GM21619 (cell line): ENCODE measurements around the gene TMSB15C.
A peak's percentile ranks its signal among the peaks of the same experiment; 100 is the strongest.
"Not testable (repeated sequence)": the region's sequence is repeated elsewhere in the genome, so short reads cannot be mapped to it uniquely, and the experiment has no call there.

Experiments used
- ATAC-seq: cut with Tn5 transposase; IDR thresholded peaks from one replicate; pipeline ENCODE4 v1.9.1; 2021; ENCODE audit not compliant: unreplicated experiment

Gene TMSB15C

DNA sequence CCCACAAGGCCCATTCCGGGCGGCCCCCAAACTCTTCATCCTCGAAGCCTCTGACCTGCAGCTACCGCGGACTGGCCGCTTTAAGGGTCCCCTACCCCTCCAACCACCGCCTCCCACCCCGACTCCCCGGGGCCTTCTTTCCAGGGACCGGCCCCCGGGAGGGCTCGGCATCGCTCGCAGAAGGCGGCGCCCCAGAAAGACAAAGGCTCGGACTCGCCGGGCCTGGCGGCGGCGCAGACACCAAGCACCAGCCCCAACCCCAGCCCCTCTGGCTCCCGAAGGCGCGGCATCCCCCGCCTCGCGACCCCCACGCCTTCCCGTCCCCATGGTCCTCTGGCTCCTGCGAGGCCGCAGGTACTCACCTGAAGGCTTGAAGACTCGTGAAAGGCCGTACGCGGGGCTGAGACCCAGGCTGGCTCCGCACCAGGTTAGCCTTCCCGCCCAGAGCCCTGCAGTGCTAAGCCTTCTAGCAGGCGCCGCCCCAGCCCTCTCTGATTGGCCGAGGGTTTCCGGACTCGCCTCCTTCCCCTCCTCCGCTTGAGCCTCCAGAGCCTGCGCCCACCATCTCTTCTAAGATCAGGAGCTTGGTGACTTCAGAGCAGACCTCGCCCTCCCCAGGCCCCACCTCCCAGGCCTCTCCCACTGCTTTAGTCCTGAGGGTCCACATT is at the start of gene TMSB15C:
TMSB15C (minus strand) TSS at position 459 of the 668 bp plus-strand sequence.
- peak; percentile 99 for ATAC-seq

DNA sequence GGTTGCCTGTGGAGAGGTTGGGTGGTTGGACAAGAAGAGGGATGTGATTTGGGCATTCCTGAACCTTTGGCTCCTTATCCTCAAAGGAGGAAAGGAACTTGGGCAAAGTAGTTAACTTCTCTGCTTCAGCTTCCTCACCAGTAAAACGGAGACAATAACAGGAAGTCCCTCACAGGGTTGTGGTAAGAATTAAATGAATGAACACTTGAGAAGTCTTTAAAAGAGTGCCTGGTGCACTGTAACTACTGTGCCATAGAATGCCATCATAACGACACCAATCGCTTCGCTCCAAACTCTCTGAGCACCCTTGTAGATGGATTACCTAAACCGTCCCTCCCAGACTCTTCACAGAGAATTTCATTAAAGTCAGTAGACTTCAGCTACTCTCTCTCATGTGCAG is 46.8 kb upstream of the TMSB15C start:
- no peak for ATAC-seq

DNA sequence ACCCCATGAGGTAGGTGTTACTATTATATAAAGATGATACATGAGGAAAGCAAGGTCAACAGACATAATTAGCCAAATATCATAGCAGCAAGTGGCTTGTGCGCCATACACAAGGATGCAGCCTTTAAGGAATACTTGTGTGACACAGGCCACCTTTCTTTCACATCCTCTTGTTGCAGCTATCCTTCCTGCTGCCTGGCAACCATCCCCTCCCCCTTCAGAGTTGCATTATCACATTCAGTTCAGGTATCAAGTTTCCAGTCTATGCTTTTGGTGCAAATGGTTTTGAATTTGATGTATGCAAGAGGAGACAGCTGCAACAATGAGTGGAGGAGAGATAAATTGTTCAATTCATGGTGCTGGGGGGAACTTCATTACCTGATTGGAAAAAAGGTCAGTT is 42.7 kb upstream of the TMSB15C start:
- ATAC-seq: no peak

DNA sequence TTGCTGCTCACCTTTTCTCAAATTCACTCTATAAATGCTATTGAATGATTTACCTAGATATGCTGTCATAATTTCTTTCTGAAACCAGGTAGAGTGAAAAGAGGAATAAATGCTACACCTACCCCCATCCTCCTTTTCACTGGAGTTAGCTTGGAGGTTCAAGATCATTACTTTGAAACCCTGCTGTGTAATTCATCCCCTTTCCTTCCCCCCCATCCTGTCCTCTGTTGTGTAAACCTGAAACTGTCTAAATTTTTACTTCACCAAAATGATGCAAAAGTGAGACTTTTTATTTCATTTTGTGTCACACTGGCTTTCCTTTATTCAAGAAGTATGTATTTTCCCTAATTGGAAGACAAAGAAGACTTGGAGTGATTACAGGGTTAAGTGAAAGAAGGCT is 41.7 kb upstream of the TMSB15C start:
- ATAC-seq: no peak

DNA sequence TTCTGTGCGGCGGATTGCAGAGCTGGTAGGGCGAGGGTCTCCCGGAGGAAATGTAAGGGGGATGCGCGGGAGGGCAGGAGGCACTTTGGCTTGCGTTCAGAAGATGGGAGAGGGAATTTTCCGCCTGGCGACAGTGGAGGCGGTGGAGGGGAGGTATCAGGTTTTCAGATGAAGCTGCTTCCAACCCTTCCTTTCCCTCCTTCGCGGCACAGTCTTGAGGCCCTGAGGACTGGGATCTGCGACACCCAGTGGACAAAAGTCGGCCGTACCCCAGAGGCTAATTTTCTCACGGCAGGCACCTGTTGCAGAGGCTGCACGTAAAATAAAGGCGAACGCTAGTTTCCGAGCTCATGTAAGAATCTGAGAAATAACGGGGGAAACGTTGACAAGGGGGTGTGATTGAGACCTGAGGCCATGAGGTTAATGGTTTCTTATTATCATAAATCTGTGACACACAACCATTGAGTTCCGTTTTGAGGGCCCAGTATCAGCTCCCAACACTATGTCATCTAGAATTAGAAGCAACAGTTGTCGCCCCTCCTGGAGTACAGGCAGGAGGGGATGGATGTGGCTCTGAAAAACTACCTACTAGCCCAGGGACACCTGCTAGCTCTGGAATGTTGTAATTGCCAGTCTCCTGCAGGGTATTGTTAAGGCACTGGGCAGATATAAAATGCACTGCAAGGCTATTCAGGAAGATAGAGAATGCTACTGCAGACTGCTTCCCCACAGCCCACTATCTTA is 37.4 kb upstream of the TMSB15C start:
- peak; percentile 49 for ATAC-seq

DNA sequence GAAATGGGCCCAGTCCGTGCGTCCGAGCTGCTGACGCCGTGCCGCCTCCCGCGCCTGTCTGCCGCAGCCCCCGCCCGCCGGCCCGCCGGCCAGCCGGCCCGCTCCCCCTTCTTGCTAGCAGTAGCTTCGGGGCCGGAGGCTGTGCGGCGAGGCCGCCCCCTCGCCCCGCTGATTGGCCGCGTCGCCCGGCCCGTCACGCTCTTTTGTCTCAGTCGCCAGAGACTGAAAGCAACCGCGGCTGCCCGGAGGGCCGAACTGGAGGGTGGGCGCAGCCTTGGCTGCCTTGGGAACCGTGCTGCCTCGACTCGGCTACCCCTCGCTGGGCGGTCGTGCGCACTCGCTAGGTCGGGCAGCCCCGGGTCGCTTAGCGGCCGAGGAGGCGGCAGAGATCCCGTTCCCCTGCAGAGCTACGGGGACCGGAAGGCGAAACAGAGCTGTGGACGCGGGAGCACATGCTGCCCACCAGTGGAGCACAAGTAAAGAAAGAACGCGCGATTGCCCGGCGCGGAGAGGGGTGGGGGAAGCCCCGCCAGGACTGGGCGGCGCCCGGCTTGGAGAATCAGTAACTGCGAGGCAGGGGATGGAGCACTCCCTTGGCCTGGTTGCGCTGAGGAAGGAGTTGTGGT is 36.4 kb upstream of the TMSB15C start, which contains the start of gene ZCCHC18:
ZCCHC18 (plus strand) TSS at position 198 of the 626 bp plus-strand sequence. CDS start 1,589 bp downstream, outside the sequence.
- peak; percentile 67 for ATAC-seq

DNA sequence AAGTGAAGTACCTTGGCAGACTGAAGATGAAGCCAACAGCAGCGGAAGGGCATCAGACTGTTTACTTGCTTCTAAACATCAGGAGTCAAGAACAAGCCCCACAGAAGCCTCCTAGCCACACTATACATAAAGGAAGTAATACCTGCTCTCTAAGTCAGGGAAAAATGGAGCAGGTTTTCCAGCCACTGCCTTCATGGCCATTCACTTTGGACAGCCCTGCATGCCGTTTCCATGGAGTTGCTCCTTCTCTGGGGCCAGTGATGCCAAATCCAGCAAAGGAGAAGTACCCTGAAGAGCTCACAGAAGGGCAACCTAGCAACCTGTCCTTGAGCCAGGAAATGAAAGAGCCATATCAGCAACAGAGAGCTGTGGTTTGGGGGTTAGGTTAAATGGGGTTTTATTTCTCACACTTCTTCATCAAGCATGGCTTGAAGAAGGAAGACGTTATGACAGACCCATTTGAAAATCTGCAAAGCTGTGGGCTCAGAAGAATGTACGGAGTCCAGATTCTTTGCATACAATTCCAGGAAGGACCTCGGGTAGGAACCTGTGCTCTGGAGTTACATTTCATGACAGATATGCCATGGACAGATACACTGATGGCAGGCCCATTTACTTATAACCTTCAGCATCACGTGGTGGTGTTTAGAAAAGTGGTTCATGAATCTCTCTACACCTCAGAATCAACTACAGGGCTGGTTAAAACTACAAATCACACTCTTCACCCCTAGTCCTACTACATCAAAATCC is 34.6 kb upstream of the TMSB15C start:
- ATAC-seq: peak; percentile 46

DNA sequence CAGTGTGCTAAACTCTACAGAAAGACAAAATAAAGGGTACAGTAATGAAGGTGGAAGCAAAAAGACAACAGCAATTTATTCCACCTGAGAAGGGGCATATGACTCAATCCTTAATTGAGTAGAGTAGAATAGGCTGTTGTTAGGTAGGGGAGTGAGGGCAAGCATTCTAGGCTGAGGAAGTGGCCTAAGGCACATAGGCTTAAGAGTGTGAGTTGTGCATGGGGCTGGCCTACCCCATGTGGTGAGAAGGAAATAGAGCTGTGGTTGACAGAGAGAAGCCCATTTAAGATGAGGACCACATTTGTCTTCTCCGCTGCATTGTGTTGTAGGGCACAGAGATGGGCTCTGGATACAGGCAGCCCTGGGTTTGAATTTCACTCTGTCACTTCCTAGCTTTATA is 32.9 kb upstream of the TMSB15C start:
- no peak for ATAC-seq

DNA sequence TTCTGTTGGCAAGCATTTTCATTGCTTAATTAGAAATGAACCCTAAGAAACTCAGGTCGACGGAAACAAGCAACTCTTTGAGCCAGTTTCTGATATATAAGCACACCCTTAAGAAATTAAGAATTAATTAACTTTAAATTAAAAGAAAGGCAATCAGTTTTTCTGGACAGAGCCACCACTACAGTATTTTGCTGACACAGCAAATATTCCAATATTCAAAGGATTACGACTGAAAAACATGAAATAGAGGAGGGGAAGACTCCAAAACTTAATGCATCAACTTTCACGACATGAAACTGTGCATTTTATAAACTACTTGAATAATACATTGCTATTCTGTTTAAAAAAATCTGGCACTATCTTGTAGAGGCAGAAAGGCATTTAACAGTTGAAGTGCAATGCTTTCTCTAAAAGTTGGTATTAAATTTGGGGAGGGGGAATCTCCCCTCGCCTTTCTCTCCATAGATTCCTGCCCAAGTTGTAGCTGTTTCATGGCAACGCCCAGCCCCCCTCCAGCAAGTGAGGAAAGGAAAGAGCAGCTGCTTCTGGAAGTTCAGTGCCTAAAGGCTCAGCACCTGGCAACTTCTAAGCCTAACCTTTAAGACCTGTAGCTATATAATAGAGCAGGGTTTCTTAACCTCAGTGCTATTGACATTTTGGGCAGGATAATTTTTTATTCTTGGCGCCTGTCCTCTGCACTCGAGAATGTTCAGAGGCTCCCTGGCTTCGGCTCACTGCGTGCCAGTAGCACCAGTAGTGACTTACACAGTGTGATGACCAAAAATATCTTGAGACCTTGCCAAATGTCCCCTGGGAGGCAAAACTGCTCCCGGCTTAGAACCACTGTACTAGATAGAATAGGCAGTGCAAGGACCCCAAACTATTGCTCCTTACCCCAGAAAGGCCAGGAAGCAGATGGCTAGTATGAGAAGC is 29.6 kb upstream of the TMSB15C start:
- no peak for ATAC-seq

DNA sequence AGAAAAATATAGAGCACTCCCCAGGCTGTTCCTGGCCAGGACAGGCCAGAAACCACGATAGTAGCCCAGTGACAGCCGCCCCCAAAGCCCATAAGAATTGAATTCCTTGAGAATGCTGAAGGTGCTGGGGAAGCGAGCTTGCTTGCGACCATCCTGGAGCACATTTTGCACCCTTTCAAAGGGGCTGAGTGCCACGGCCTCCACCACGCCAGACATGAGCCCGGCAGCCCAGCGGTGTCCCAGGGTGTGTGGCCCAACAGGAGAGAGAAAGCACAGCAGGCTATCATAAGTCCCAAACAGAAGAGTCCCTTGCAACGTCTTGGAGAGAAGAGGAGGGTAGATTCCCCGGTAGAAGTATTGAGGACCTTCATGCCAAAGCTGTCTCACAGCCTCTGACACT is 28.6 kb upstream of the TMSB15C start:
- no peak for ATAC-seq

DNA sequence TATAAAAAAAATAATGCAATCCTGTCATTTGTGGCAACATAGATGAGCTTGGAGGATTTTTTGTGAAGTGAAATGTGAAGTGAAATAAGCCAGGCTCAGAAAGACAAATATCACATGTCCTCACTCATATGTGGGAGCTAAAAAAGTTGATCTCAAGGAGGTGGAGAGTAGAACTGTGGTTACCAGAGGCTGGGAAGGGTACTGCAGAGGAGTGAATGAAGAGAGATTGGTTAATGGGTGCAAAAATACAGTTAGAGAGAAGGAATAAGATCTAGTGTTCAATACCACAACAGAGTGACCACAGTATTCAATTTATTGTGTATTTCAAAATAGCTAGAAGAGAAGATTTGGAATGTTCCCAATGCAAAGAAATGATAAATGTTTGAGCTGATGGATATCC is 22.9 kb upstream of the TMSB15C start:
- no peak for ATAC-seq

DNA sequence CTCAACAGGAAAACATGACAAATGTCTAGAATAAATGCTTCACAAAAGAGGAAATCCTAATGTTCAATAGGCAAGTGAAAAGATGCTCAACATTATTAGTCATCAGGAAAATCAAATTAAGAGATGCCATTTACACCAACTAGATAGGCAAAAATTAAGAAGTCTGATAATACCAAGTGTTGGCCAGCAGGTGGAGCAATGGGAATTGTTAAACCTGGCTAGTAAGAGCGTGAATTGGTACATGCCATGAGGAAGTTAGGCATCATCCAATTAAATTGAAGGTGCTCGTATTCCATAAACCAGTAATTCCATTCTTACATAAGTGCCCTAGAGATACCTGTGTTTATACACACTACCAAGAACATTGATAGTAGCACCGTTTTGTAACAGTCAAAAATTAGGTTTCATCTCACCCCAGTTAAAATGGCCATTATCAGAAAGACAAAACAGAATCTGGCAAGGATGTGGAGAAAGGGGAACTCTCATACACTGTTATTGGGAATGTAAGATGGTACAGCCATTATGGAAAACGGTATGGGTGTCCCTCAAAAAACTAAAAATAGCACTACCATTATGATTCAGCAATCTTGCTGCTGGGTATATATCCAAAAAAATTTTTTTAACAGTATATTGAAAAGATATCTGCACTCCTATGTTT is 22.2 kb upstream of the TMSB15C start:
- no peak for ATAC-seq

DNA sequence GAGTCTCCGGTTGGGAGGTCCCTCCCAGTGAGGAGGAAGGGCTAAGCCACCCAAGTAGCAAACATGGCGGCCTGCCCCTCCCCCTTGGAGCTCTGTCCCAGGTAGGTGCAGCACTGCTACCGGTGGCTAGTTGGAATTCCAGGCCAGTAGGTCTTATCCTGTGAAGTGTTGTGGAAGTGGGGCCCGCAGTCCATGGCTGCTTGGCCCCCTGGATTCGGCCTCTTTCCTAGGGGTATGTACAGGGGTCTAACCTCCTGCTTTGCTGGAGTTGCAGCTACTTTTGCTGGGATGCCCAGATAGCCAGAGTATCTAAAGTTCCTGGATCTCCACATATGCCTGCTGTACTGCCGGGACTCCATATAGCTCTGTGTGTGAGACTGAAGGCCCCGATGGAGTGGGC is 9.9 kb upstream of the TMSB15C start:
- ATAC-seq: no peak

DNA sequence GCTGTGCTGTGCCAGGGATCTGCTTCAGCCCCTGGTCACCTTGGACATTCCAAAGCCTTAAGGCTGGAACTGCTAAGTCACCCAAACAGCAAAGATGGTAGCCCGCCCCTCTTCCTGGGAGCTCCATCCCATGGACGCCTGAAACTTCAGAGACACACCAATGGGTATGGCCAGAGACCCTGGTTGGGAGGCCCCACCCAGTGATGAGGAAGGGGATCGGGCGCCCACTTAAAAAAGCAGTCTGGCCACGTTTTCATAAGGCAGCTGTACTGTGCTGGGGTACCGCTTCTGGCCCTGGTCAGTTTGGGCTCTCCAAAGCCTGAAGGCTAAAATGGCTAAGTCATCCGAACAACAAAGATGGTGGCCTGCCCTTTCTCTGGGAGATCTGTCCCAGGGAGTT is 9.4 kb upstream of the TMSB15C start:
- no peak for ATAC-seq

DNA sequence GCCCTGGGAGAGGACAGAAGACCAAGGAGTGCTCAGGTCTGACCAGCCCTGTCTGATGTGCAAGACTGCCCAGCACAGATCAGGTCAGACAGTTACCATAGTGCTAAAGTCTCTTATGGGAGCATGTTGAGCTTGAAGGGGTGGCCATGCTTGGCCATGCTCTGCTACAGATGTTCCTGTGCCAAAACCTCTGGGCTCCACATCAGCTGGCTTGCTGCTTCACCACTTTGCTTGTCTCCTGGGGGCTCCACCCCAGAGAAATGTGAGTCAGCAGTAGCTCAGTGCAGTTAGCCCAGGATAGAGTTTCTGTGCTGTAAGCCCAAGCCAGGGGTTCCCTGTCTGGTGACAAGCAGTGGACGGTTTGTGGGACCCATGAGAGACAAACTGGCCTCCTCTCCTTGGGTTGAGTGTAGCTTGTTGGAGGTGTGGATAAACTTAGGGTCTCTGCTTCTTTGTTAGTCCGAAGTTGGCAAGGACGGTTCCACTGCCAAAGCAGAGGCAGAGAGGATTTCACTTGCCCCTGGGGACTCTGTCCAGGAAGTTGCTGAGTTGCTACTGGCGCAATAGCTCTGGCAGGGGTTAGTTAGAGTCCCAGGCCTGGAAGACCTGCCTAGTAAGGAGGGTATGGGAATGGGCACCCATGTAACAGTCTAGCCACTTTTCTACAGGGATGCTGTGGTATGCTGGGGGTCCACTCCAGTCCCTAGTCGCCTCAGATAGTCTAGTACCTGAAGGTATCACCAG is 8.7 kb upstream of the TMSB15C start:
- ATAC-seq: no peak

DNA sequence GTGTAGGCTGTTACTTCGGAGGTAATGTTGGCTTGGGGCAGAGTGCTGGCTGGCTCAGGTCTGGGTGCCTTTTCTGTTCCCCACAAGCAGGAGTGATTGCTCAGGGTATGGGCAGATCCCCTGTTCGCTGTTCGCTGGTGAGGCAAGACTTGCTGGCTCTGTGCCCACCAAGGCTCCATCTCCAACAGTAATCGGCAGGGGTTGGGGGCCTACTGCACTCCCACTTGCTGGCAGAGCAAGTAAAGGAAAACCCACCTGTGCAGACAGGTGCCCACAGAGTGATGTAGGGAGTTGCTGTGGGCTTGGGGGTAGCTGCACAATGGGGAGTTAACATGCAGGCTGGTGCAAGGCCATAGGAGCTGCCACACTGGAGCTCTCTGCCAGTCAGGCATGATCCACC is 8.0 kb upstream of the TMSB15C start:
- ATAC-seq: no peak

DNA sequence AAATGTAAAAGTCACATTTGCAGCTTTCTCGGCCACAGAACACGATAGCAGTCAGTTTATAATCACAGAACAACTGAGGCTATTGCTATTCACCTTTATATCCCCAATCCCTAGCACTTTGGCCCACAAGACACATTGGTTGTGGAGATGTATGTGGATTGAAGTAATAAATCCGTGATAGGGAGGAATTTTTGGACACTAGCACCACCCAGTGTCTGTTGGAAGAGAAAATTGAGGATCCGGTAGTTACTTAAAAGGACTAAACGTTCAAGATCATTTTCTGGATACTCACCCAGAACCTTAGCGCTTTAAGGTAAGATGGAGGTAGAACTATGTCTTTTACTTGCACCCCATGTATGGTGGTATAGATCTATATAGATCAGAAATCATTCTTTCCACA is 1.8 kb upstream of the TMSB15C start:
- not testable (repeated sequence) for ATAC-seq

DNA sequence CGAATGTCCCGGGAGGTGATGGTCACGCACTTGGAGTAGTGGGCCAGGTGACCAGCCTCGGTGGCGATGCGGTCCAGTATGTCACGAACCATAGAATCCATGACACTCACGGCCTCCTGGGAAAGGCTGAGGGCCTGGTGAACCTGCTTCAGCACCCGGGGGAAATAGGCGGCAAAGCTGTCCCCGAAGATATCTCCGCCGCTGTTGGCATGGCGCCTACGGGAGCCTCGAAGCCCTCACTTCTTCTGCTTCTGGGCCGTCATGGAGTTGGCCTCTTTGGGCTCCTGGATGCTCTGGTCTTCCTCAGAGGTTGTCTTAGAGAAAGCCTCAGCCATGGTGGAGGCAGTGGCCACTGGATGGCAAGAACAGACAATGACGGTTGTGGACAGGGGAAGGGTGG is 13.4 kb downstream of the TMSB15C start:
- not testable (repeated sequence) for ATAC-seq

DNA sequence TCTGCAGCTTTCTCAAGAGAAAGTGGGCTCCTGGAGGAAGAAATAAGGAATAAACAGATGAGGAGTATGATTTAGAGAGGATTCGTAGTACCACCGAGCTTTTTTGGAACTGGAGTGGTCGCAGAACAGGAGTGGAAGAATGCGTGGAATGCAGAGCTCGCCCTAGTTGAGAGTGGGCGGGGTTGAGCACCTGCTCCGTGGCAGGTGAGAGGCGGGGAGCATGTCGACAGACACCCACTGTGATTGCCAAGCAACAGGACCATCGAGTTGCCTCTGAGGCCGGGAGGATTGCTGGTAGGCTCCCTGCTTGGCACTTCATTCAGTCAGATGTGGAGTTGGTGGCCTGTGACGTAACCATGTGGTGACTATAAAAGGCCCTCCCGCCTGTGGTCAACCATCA is 21.1 kb downstream of the TMSB15C start:
- ATAC-seq: not testable (repeated sequence)
